ENCODE measurements around the gene C1QTNF7.

C1QTNF7 gene

GRCh38 chr4:15436513-15436912 lies 8.7 kb downstream of the C1QTNF7 start:
- H2AFZ ChIP-seq (ENCODE audit: low read depth, low read length) = no peak overlapping the region
- H3K36me3 ChIP-seq (ENCODE audit: insufficient read depth, low read length) = no peaks in the 10 kb centered on the region
- no peaks in the 10 kb centered on the region for H3K9me3 ChIP-seq (ENCODE audit: insufficient read depth, low read length, severe bottlenecking)
- H3K4me2 ChIP-seq (ENCODE audit: insufficient read depth, low read length) = no peak overlapping the region
- ATAC-seq (ENCODE audit: insufficient read depth, low read depth) (no peak), DNase-seq (no peak)
- no peak overlapping the region for H3K4me3 ChIP-seq (ENCODE audit: low read depth in 1 of 2, low read length in 2 of 2)
- H3K9ac ChIP-seq (ENCODE audit: low read depth, low read length) = no peak overlapping the region
- no peaks in the 10 kb centered on the region for H3K79me2 ChIP-seq (ENCODE audit: insufficient read depth, low read length)
- no peak overlapping the region for H3K27ac ChIP-seq (ENCODE audit: low read length)
- no peaks in the 10 kb centered on the region for H3K27me3 ChIP-seq (ENCODE audit: insufficient read depth, low read length, poor library complexity)
- H4K20me1 ChIP-seq (ENCODE audit: insufficient read depth, low read length) = no peaks in the 10 kb centered on the region
- no peaks in the 10 kb centered on the region for H3K4me1 ChIP-seq (ENCODE audit: insufficient read depth, low read length)
- no peak for TF ChIP-seq EZH2 (IDR thresholded peaks at IDR 0.05; ENCODE audit: borderline replicate concordance, low read depth, low read length, severe bottlenecking)
- TF ChIP-seq CTCF (IDR thresholded peaks at IDR 0.05; ENCODE audit: borderline replicate concordance, extremely low read depth, low read length, poor library complexity, severe bottlenecking) = no peak

- TF ChIP-seq CTCF (IDR thresholded peaks at IDR 0.05; ENCODE audit: borderline replicate concordance, extremely low read depth, low read length, poor library complexity, severe bottlenecking) (no peak), EZH2 (IDR thresholded peaks at IDR 0.05; ENCODE audit: borderline replicate concordance, low read depth, low read length, severe bottlenecking) (no peak)
- H3K4me2 ChIP-seq (ENCODE audit: insufficient read depth, low read length) = no peak overlapping the region
- H3K27me3 ChIP-seq (ENCODE audit: insufficient read depth, low read length, poor library complexity) = no peaks in the 10 kb centered on the region
- no peak for ATAC-seq (ENCODE audit: insufficient read depth, low read depth)
- no peak overlapping the region for H3K9ac ChIP-seq (ENCODE audit: low read depth, low read length)
- H3K27ac ChIP-seq (ENCODE audit: low read length) = no peak overlapping the region
- DNase-seq = no peak
- H3K4me1 ChIP-seq (ENCODE audit: insufficient read depth, low read length) = no peaks in the 10 kb centered on the region
- H2AFZ ChIP-seq (ENCODE audit: low read depth, low read length) = no peak overlapping the region
- no peaks in the 10 kb centered on the region for H3K36me3 ChIP-seq (ENCODE audit: insufficient read depth, low read length)
- H3K4me3 ChIP-seq (ENCODE audit: low read depth in 1 of 2, low read length in 2 of 2) = no peak overlapping the region
- H3K79me2 ChIP-seq (ENCODE audit: insufficient read depth, low read length) = no peaks in the 10 kb centered on the region
- no peaks in the 10 kb centered on the region for H3K9me3 ChIP-seq (ENCODE audit: insufficient read depth, low read length, severe bottlenecking)
- no peaks in the 10 kb centered on the region for H4K20me1 ChIP-seq (ENCODE audit: insufficient read depth, low read length)
Observed at GRCh38 chr4:15438939-15439524, 11.2 kb downstream of the C1QTNF7 start.

- ATAC-seq (ENCODE audit: insufficient read depth, low read depth) (no peak), DNase-seq (no peak)
- TF ChIP-seq EZH2 (IDR thresholded peaks at IDR 0.05; ENCODE audit: borderline replicate concordance, low read depth, low read length, severe bottlenecking) (no peak), CTCF (IDR thresholded peaks at IDR 0.05; ENCODE audit: borderline replicate concordance, extremely low read depth, low read length, poor library complexity, severe bottlenecking) (no peak)
- no peak overlapping the region for H2AFZ ChIP-seq (ENCODE audit: low read depth, low read length)
- H3K4me1 ChIP-seq (ENCODE audit: insufficient read depth, low read length) = no peaks in the 10 kb centered on the region
- no peak overlapping the region for H3K27ac ChIP-seq (ENCODE audit: low read length)
- H3K9ac ChIP-seq (ENCODE audit: low read depth, low read length) = no peak overlapping the region
- H3K36me3 ChIP-seq (ENCODE audit: insufficient read depth, low read length) = no peaks in the 10 kb centered on the region
- no peak overlapping the region for H3K4me3 ChIP-seq (ENCODE audit: low read depth in 1 of 2, low read length in 2 of 2)
- no peak overlapping the region for H3K4me2 ChIP-seq (ENCODE audit: insufficient read depth, low read length)
- H3K27me3 ChIP-seq (ENCODE audit: insufficient read depth, low read length, poor library complexity) = no peaks in the 10 kb centered on the region
- H3K79me2 ChIP-seq (ENCODE audit: insufficient read depth, low read length) = no peaks in the 10 kb centered on the region
- no peaks in the 10 kb centered on the region for H4K20me1 ChIP-seq (ENCODE audit: insufficient read depth, low read length)
- no peaks in the 10 kb centered on the region for H3K9me3 ChIP-seq (ENCODE audit: insufficient read depth, low read length, severe bottlenecking)
Observed at GRCh38 chr4:15443371-15444160, 15.7 kb downstream of the C1QTNF7 start.

Measured in DND-41 (cell line).